T follicular helper cell (primary cell): Measurements from ENCODE around the gene TOP2B.

Experiments
- DNase-seq: peaks from one replicate; pipeline ENCODE4 v3.0.0-alpha.2; 2020; ENCODE audit warnings: low read depth
- total RNA-seq, 2 experiments: gene quantifications; one replicate each; lab custom pipeline; 2026; lab: John Stamatoyannopoulos, UW

Gene TOP2B
- 273 to 474 reads per million in 2 experiments for total RNA-seq

GRCh38 chr3:25664812-25665314 lies at the start of gene TOP2B:
TOP2B (minus strand) TSS chr3:25664907; CDS start chr3:25664297, 610 bp downstream.
- peak; percentile 91 for DNase-seq

DNA sequence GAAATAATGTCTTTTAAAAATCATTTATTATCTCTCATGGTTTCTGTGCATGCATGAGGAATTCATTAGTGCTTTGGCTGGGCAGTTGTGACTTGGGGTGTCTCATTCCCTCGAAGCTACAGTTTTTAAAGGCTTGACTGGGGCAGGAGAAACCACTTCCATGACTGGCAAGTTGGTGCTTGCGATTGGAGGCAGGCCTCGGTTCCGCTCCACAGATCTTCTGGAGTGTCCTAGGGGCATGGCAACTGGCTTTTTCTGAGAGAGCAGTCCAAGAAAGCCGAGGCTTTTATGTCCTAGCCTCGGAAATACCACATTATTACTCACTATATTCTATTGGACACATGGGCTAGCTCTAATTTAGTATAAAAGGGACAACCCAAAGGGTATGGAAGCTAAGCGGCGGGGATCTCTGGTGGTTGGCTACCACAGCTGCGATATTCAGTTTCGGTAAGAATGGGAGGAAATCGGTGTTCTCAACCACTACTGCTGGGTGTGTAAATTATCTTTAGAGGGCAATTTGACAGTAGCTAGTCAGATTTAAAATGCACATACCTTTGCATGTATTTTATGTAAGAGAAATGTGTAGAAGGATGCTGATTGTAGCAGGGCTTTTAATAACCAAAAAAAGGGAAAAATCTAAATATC lies 48.8 kb upstream of the TOP2B start:
- DNase-seq = no peak

DNA sequence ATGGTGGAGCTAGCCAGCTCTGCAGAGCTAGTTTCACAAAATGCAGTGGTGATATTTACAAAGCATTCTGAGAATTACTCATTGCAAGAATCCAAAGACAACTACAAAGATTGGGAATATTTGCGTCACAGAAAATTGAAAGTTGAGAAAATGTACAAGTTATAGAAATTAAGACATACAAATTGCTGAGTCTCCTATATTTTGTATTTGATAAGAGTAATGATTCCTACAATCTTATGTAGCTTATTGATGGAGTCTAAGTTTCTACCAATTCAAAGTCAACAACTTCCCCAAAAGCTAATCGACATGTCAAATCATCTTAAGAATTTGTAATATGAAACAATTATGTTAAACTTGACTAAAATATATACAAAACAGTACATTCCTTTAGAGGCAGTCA lies 46.4 kb upstream of the TOP2B start:
- DNase-seq = no peak

DNA sequence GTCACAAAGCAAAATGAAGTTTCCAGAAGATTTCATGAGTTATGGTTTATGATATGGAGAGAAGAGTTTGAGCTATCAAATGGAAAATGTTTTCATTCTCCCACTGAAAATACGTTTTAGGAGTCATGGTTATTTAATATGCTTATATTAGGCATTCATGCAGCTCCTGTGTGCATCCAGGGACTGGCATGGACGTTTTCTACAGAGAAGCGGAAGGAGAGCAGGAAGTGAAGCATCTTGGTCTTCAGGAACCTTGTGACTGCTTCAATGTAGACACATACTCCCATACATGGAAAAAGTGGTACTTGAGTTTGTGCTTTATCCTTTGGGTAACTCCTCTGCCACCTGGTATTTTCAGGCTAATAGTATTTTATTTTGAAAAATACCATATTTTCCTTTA lies 43.3 kb upstream of the TOP2B start:
- DNase-seq = no peak

- no peak for DNase-seq
Observed at GRCh38 chr3:25707268-25707926, 42.7 kb upstream of the TOP2B start.

GRCh38 chr3:25706213-25706612 lies 41.5 kb upstream of the TOP2B start:
- DNase-seq = no peak

- no peak for DNase-seq
Observed at GRCh38 chr3:25697553-25697952, 32.8 kb upstream of the TOP2B start.

- no peak for DNase-seq
Observed at GRCh38 chr3:25695731-25696420, 31.2 kb upstream of the TOP2B start.

DNA sequence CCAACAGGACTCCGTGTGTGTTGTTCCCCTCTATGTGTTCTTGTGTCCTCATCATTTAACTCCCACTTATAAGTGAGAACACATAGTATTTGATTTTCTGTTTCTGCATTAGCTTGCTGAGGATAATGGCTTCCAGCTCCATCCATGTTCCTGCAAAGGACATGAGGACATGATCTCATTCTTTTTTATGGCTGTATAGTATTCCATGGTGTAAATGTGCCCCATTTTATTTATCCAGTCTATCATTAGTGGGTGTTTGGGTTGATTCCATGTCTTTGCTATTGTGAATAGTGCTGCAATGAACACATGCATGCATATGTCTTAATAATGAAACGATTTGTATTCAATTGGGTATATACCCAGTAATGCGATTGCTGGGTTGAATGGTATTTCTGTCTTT lies 28.5 kb upstream of the TOP2B start:
- DNase-seq = no peak

GRCh38 chr3:25692341-25692740 lies 27.6 kb upstream of the TOP2B start:
- no peak for DNase-seq

GRCh38 chr3:25690768-25691533 lies 26.2 kb upstream of the TOP2B start:
- DNase-seq = no peak

DNA sequence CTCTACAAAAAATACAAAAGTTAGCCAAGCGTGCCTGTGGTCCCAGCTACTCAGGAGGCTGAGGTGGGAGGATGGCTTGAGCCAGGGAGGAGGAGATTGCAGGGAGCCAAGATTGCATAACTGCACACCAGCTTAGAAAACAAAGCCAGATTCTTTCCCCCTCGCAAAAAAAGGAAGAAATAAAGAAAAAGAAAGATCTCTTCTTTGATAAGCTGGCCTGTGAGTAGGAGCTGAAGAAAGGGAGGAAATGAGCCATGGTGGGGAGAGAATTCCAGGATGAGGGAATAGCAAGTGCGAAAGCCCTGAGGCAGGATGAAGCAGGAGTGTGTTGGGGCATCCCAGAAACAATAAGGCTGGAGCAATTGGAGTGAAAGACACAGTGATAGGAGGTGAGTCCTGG lies 24.5 kb upstream of the TOP2B start:
- DNase-seq = no peak

DNA sequence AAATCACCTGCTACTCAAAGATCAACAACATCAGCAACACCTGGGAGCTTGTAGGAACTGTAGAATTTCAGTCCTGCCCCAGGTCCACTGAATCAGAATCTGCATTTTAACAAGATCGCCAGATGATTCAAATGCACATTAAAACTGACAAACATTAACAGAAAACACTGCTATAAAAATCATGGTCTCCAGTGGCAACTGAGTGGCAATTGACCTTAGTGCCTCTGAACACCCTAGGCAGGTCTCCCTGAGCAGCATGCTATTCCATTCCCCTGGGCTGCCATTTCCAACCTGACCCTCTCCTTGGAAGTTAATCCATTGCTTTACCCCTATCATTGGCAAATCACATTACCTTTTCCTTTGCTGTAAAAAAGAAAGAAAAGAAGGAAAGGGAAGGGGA lies 23.0 kb upstream of the TOP2B start:
- no peak for DNase-seq

GRCh38 chr3:25686766-25687165 lies 22.1 kb upstream of the TOP2B start:
- no peak for DNase-seq

- no peak for DNase-seq
Observed at GRCh38 chr3:25683882-25684281, 19.2 kb upstream of the TOP2B start.

GRCh38 chr3:25683410-25683809 lies 18.7 kb upstream of the TOP2B start:
- no peak for DNase-seq

DNA sequence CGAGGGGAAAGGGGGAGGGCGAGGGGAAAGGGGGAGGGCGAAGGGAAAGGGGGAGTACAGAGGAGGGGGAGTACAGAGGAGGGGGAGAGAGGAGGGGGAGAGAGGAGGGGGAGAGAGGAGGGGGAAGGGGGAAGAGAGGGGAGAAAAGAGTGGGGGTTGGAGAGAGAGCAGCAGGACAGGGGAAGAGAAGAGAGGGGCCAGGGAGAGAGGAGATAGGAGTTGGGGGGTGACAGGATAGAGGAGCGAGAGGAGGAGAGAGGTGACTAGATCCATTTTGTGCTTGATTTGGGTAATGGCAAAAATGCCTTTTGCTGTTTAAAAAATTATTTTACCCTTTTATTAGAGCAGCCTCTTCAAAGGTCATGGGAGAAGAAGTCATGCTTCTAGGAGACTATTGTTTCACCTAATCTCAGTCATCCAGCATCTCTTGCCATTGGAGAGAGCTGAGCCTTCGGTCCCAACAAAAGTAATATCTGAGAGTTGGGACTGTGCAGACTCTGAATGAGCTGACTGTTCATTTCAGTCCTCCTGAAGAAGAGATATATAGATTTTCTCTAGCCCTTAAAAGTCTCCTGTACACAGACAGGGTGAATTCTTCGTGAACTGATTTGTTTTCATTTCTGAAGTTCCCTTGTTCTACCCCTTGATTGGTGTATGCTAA lies 15.1 kb upstream of the TOP2B start:
- DNase-seq = no peak

DNA sequence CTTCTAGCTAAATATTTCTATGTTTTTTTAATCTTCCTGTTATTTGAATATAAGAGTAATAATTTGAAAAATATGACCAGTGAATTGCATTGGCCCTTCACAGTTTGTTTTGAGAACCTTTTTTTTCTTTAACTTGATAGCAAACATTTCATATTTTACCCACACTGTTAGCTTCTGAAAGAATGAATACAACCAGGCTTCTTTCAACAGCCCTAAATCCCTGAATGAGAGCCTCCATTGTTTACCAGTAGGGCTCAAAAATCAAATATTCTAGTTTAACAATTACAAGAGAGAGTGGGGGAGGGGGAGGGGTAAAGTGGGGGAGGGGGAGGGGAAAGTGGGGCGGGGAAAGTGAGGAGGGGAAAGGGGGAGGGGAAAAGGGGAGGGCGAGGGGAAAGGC lies 14.5 kb upstream of the TOP2B start:
- DNase-seq = no peak

DNA sequence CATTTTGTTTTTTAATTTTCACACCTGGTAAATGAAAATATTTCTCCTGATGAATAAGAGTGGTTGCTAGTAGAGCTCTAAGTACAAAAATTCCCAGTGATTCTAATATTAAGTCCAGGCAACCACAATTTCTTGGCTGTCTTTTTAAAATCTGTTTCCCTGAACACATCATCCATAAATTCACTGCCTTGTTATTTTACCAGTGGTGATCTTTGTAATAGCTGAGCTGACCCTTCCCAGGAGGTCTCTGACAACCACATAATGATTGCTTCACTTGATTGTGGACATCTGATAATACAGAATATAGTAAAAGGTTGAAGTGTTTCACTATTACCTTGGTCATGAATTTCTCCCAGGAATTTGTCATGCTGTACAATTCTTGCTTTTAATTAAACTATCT lies 13.9 kb upstream of the TOP2B start:
- DNase-seq = no peak

- DNase-seq = no peak
Observed at GRCh38 chr3:25677121-25677520, 12.4 kb upstream of the TOP2B start.

DNA sequence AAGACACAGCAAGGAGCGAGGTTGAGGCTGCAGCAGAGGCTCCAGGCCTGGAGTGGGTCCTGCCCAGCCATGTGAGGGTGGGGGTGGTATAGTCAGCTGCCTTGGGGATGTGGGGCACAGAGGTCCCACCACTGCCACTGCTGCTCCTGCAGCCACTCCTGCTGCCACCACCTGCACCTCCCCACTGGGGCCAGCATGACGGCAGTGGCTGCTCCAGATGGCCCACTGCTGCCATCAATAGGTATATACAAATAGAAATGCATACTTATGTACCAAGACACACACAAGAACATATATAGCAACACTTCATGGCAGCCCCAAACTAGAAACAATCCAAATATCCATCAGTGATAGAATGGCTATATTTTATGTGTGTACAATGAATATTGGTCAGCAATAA lies 10.0 kb upstream of the TOP2B start:
- no peak for DNase-seq
